Vagina (tissue), 2 donors: Measurements from ENCODE around the gene ITPKA.

Source experiments
- CTCF ChIP-seq, 3 experiments: fragments of 450-650 bp in 2 of 3; fragments of 200-600 bp in 1 of 3; sonication (generic) in 1 of 3; IDR thresholded peaks; one replicate each; pipeline ENCODE4 v1.5.1; 2017 to 2019; ENCODE audit warnings: antibody characterized with exemption in 3 of 3, mild to moderate bottlenecking in 2 of 3, moderate library complexity in 2 of 3
- POLR2A ChIP-seq, 2 donors: fragments of 450-650 bp; IDR thresholded peaks; one replicate each; pipeline ENCODE4 v1.6.1; 2017; ENCODE audit warnings: antibody characterized with exemption in 2 of 2, mild to moderate bottlenecking in 2 of 2, moderate library complexity in 2 of 2
- POLR2AphosphoS5 ChIP-seq, 2 donors: sonication (generic); formaldehyde crosslinking; IDR thresholded peaks; one replicate each; pipeline ENCODE4 v1.9.0; 2017; ENCODE audit warnings: antibody characterized with exemption in 2 of 2, mild to moderate bottlenecking in 2 of 2, low read depth in 1 of 2; ENCODE audit not compliant: insufficient read depth in 1 of 2

- no peak for TF ChIP-seq CTCF (IDR thresholded peaks at IDR 0.05)
- TF ChIP-seq POLR2A (IDR thresholded peaks at IDR 0.05) = no peak
- no peak for TF ChIP-seq POLR2AphosphoS5 (IDR thresholded peaks at IDR 0.05; ENCODE audit: insufficient read depth in 1 of 2, low read depth in 1 of 2)
These were observed 27.0 kb downstream of the ITPKA start for GRCh38 chr15:41520636-41521035.
